GM19463 (cell line): Measurements from ENCODE around the gene CHMP4A.

Experiments used
- ATAC-seq: cut with Tn5 transposase; IDR thresholded peaks from one replicate; pipeline ENCODE4 v1.9.1; 2021; ENCODE audit warnings: mild to moderate bottlenecking, moderate library complexity; ENCODE audit not compliant: unreplicated experiment

Gene CHMP4A

DNA sequence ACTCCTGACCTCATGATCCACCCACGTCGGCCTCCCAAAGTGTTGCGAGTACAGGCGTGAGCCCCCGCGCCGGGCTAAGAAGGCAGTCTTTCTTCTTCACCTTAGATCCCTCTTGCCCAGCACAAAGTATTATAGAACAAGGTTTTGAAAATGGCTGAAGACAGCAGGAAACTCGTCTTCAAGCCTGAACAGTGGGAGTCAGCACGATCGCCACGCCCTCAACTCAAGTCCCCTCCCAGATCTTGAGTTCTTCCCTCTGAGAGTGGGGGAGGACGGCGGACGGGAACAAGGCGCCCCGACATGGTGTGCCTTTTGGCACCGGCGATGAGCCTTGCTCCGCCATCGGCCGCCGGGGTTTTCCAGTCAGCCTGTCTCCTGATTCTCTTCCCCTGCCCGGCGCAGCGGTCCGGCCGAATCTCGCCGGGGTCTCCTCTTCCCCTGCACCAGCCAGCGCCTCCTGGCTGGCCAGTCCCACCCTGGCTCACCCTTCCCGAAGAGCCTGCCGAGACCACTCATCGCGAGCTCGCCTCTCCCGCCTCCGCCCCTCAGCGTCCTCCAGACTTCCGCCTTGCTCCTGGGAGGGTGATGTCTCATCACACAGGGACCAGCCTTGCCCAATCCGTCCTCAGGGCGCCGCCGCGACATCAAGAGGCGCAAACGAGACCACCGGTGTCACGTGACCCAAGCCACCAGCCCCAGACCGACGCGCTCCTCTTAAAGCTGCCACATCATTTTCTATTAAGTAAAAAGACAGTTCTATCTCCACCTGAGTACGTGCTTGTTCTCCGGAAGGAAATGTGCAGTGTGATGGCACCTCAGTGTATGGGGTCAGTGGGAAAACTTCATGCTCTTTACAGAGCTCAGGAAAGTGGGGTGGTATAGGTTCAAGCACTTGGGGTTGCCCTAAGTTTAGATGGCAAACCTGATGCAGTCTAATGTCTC, at the start of gene CHMP4A:
CHMP4A (minus strand) TSS at position 565 of the 942 bp plus-strand sequence; CDS start at position 516, 49 bp downstream.
- peak; percentile 72 for ATAC-seq

DNA sequence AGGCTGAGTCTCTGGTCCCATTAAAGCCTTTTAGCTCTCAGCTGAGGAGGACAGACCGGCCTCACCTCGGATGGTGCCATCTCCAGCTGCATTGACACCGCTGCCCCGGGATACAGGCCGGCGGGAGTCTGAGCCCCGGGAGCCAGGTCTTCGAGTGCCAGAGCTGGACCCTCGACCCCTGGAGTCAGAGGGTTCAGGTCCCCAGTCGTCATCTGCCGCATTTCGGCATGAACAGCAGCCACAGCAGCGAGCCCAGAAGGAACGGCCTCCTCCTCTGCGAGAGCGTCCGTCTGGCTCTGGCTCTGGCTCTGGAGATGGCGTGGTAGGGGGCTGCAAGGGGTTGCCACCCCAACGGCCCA, 48.7 kb upstream of the CHMP4A start:
- no peak for ATAC-seq

GRCh38 chr14:24261256-24261968, 48.1 kb upstream of the CHMP4A start:
- ATAC-seq = no peak

GRCh38 chr14:24260780-24261157, 47.5 kb upstream of the CHMP4A start:
- no peak for ATAC-seq

DNA sequence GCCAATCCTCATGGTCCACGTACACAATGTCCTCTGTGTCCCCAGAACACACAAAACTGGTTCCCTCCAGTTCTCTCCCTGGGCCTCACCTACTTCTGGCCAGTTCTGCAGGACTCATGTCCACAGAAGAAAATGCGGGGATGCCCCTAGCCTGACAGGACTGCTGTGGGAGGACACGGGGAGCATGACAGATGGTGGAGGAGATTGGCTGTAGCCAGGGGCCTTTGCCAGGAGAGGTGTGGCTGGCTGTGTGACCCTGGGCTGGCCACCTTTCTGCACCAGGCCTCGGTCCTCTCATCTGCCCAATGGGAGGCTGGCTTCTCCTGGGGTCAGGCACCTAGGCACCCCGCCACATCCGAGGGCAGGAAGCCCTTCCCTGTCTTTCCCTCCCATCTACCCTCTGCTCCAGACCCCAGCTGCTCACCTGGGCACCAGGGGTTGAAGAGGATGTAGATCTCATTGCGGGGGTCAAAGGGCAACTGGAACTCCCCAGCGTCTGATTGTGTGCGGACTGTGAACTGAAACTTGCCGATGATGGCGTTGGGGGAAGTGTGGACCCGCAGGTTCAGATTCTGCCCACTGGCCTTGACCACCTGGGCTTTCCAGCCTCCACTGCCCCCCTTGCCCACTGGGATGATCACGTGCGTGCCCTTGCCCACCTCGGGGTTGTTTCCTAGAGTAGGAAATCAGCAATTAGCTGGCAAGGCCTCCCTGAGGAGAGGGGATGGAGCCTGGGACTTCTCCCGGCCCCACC, 46.9 kb upstream of the CHMP4A start:
- ATAC-seq = no peak

DNA sequence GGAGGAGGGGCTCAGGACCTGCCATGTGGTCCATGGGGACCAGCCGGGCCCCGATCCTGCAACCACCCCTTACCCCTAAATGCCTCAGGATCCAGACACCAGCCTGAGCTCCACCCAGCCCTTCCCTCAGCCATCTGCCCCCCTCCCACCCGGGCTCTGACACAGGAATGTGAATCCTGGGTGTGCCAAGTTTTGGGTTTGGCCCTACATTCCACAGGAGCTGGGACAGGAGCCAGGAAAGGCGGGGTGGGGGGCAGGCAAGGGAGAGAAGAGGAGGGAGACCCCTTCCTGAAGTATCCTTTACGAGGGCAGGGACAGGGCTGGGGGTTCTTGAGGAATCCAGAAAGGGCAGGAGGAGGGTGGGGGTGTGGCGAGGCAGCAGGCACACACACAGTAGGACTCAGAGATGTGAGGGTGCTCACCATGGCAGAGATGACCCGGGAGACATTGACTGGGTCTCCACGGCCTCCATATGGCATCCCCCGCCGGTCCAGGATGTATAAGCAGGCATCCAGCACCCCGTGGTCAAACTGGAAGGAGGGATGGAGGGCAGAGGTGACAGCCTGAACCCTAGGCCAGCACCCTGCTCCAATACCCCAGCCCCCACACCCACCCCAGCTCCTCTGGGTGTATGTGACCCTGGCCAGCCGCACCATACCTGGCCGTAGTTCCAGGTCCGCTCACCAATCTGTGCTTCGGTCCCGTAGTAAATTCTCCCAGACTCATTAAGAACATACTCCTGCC, 46.2 kb upstream of the CHMP4A start:
- no peak for ATAC-seq

GRCh38 chr14:24258548-24259265, 45.4 kb upstream of the CHMP4A start:
- no peak for ATAC-seq

DNA sequence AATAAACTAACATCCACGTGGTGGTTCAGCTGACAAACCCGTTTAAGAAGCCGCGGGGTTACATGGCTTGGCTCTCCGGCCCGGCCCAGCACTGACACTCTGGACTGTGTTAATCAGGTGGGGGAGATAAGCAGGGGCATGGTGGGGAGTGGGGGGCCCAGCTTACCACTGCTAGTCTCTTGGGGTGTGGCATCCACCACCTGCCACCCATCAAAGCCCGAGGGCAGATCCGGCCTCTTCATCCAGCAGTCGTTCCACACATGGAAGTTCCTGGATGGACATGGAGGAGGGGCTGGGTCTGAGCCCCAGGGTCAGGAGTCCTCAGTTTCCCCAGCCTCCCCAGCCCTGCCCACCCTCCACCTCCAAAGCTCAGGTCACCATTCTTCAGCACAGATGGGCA, 44.8 kb upstream of the CHMP4A start:
- ATAC-seq = no peak

- no peak for ATAC-seq
These were observed 43.7 kb upstream of the CHMP4A start for GRCh38 chr14:24256960-24257359.

GRCh38 chr14:24255931-24256711, 42.8 kb upstream of the CHMP4A start:
- no peak for ATAC-seq

GRCh38 chr14:24255438-24255837, 42.1 kb upstream of the CHMP4A start:
- ATAC-seq = no peak

GRCh38 chr14:24254630-24255392, 41.5 kb upstream of the CHMP4A start:
- ATAC-seq = no peak

GRCh38 chr14:24253936-24254335, 40.6 kb upstream of the CHMP4A start:
- ATAC-seq = no peak

- ATAC-seq = no peak
These were observed 39.2 kb upstream of the CHMP4A start for GRCh38 chr14:24252289-24253124.

DNA sequence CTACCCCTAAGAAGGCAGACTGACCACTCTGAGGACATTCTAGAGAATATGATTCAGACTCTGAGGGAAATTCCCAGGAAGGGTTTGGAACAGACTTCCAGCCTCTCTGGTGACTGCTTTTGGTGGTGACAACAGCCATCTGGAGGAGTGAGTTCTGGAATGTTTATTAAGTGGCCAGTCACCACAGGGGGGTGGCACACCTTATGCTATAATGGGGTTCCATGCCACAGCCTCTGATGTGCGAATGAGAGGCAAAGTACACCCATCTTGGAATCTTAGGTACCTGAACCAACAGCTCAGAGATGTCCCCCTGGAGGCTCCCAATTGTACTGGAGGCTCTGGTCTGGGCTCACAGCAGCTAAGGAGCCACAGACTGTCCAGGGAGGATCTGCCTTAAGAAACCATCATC, 38.6 kb upstream of the CHMP4A start:
- no peak for ATAC-seq

DNA sequence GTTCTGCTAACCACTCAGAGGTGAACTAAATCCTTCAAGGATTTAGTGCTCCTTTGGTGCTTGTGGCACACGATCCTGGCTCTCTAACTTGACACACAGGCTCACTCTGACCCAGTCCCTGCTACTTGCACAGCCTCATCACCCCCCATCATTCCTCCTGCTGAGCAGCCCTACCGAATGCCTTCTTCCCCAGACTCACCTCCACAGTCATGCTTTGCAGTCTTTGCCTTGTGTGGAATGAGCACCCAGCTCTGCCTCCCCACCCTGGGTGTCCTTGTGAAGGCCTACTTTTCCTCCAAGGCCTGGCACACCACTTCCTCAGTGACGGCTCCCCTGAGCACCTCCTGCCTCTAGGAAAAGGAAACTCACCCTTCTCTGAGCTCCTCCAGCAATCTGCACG, 37.1 kb upstream of the CHMP4A start:
- ATAC-seq = no peak

DNA sequence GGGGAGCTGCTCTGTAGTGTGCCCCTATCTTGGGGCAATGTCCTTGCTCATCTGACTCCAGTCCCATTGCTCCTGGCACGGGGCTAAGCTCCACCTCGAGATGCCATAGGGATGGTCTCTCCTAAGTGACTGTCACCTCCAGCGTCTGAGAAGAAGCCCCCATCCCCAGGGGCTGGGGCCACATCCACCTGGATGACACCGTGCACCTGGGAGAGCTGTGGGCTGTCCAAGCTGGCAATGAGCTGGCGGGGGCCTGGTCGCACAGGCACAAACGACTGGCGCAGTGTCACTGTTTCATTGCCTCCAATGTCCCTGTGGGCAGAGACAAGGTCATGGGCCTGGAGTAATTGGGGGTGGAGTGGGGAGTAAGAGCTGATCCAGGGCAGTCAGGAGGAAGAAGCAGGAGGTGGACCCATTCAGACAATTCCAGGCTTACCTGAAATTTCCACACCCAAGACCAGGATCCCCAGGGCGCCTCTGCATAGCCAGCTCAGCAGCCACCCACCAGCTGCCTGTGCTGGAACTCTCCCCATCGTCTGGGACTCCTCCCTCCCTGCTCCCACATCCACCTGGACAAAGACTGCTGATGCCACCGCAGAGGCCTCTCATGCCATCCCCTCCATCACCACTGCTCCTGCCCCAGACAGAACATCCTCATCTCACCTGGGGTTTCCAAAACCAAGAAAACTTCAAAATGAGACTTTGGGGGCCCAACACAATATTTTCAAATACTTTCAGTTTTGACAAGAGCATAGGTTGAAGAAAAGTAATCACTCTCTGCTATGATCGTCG, 36.1 kb upstream of the CHMP4A start:
- no peak for ATAC-seq
